ENCODE measurements around the gene OR10J1.

OR10J1 gene

DNA sequence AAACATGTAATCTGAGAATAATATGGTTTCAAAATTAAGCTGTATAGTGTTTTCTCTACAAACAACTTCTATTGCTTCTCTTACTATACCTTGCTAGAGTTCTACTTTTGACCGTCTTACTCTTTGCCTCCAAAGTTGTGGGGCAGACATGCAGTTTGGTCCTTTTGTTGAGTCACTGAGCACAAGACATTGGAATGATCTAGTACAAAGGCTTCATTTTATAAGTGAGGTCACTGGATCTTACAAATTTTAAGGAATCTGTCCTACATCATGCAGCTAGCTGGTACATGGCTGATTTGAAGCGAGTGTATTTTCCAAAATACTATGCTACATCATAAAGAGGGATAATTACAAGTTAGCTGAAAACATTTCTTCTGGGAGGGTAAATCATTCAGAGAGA lies 28.8 kb downstream of the OR10J1 start:
- Histone ChIP-seq H4K20me1 (ENCODE audit: insufficient read depth, low read length) (no peaks in the 10 kb centered on the region), H3K27ac (ENCODE audit: low read length) (no peak overlapping the region), H3K4me2 (ENCODE audit: low read length) (no peak overlapping the region), H3K79me2 (ENCODE audit: low read length) (no peaks in the 10 kb centered on the region), H3K27me3 (ENCODE audit: low read depth, low read length) (no peaks in the 10 kb centered on the region), H3K36me3 (replicated peaks; ENCODE audit: low read depth, low read length) (no peaks in the 10 kb centered on the region), H3K4me3 (ENCODE audit: low read length) (no peak overlapping the region), H3K9me3 (ENCODE audit: insufficient read depth, low read length) (no peaks in the 10 kb centered on the region), H3K4me1 (ENCODE audit: low read length) (no peaks in the 10 kb centered on the region), H2AFZ (ENCODE audit: low read depth, low read length) (no peak overlapping the region), H3K9ac (ENCODE audit: low read length) (no peak overlapping the region)
- TF ChIP-seq EZH2phosphoT487 (IDR thresholded peaks at IDR 0.05; ENCODE audit: low read depth) (no peak), CTCF (IDR thresholded peaks at IDR 0.05; ENCODE audit: low read depth, low read length) (no peak)

GRCh38 chr1:159469921-159470533 lies 30.5 kb downstream of the OR10J1 start:
- Histone ChIP-seq H3K9me3 (ENCODE audit: insufficient read depth, low read length) (no peaks in the 10 kb centered on the region), H3K79me2 (ENCODE audit: low read length) (no peaks in the 10 kb centered on the region), H3K9ac (ENCODE audit: low read length) (no peak overlapping the region), H3K27ac (ENCODE audit: low read length) (no peak overlapping the region), H3K36me3 (replicated peaks; ENCODE audit: low read depth, low read length) (no peaks in the 10 kb centered on the region), H3K4me3 (ENCODE audit: low read length) (no peak overlapping the region), H2AFZ (ENCODE audit: low read depth, low read length) (no peak overlapping the region), H3K4me2 (ENCODE audit: low read length) (no peak overlapping the region), H3K4me1 (ENCODE audit: low read length) (peaks cover 10% of the 10 kb centered on the region), H3K27me3 (ENCODE audit: low read depth, low read length) (no peaks in the 10 kb centered on the region), H4K20me1 (ENCODE audit: insufficient read depth, low read length) (no peaks in the 10 kb centered on the region)
- no peak for TF ChIP-seq EZH2phosphoT487 (IDR thresholded peaks at IDR 0.05; ENCODE audit: low read depth)
- TF ChIP-seq CTCF (IDR thresholded peaks at IDR 0.05; ENCODE audit: low read depth, low read length): no peak

DNA sequence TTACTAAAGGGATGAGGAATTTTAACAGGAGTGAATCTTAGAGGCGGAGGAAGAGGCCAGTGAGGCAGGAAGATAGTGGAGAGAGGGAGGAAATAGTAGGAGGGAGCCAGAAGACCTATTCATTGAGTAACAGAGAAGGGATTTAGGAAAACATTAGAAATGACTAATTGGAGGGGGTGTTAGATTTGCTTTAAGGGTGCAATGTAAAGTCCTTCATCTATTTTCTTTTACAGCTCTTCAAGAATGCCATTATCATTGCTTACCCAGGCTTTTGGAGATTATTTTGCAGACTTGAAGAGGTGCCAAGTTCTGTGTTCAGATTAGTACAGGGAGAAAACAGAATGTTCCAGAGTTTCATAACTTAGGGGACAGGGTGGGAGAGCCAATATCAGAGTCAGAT lies 33.8 kb downstream of the OR10J1 start:
- no peak overlapping the region for H3K4me3 ChIP-seq (ENCODE audit: low read length)
- H3K27me3 ChIP-seq (ENCODE audit: low read depth, low read length): no peaks in the 10 kb centered on the region
- H3K4me1 ChIP-seq (ENCODE audit: low read length): peaks cover 10% of the 10 kb centered on the region
- H3K79me2 ChIP-seq (ENCODE audit: low read length): no peaks in the 10 kb centered on the region
- H2AFZ ChIP-seq (ENCODE audit: low read depth, low read length): no peak overlapping the region
- H3K9me3 ChIP-seq (ENCODE audit: insufficient read depth, low read length): no peaks in the 10 kb centered on the region
- no peak overlapping the region for H3K4me2 ChIP-seq (ENCODE audit: low read length)
- H3K27ac ChIP-seq (ENCODE audit: low read length): no peak overlapping the region
- TF ChIP-seq CTCF (IDR thresholded peaks at IDR 0.05; ENCODE audit: low read depth, low read length) (no peak), EZH2phosphoT487 (IDR thresholded peaks at IDR 0.05; ENCODE audit: low read depth) (no peak)
- H3K9ac ChIP-seq (ENCODE audit: low read length): no peak overlapping the region
- H3K36me3 ChIP-seq (replicated peaks; ENCODE audit: low read depth, low read length): no peaks in the 10 kb centered on the region
- H4K20me1 ChIP-seq (ENCODE audit: insufficient read depth, low read length): no peaks in the 10 kb centered on the region

- Histone ChIP-seq H3K9me3 (ENCODE audit: insufficient read depth, low read length) (no peaks in the 10 kb centered on the region), H3K79me2 (ENCODE audit: low read length) (no peaks in the 10 kb centered on the region), H4K20me1 (ENCODE audit: insufficient read depth, low read length) (no peaks in the 10 kb centered on the region), H3K9ac (ENCODE audit: low read length) (no peak overlapping the region), H3K4me3 (ENCODE audit: low read length) (no peak overlapping the region), H3K27ac (ENCODE audit: low read length) (no peak overlapping the region), H3K4me2 (ENCODE audit: low read length) (no peak overlapping the region), H3K27me3 (ENCODE audit: low read depth, low read length) (no peaks in the 10 kb centered on the region), H3K36me3 (replicated peaks; ENCODE audit: low read depth, low read length) (no peaks in the 10 kb centered on the region), H3K4me1 (ENCODE audit: low read length) (peaks cover 10% of the 10 kb centered on the region), H2AFZ (ENCODE audit: low read depth, low read length) (no peak overlapping the region)
- no peak for TF ChIP-seq CTCF (IDR thresholded peaks at IDR 0.05; ENCODE audit: low read depth, low read length)
These were observed 35.4 kb downstream of the OR10J1 start for GRCh38 chr1:159474926-159475325.

Measured in OCI-LY3 (cell line).